ENCODE results near the gene UNC13B. TPM values are rescaled to one million over a fixed set of nuclear protein-coding genes. Genes with fewer than 3 reads are reported as not detected.

Gene UNC13B
- total RNA-seq, 1 donor from 2014 or later = 30.5 TPM

GRCh38 chr9:35136866-35137265 lies 24.9 kb upstream of the UNC13B start:
- peaks cover 1% of the 10 kb centered on the region for H3K36me3 Mint-ChIP-seq (ENCODE audit: low read depth, unreplicated experiment)
- Histone ChIP-seq H4K20me1 (ENCODE audit: insufficient read depth, low read length) (no peaks in the 10 kb centered on the region), H3K4me1 (ENCODE audit: insufficient read depth, low read length) (no peaks in the 10 kb centered on the region), H3K27ac (ENCODE audit: low read depth, low read length) (no peak overlapping the region), H3K79me2 (ENCODE audit: insufficient read depth, low read length) (no peaks in the 10 kb centered on the region), H3K36me3 (ENCODE audit: insufficient read depth, low read length) (no peaks in the 10 kb centered on the region), H3K4me3 (ENCODE audit: insufficient read depth, low read depth, low read length) (no peak overlapping the region), H3K9me3 (ENCODE audit: insufficient read depth, low read depth, low read length) (peaks cover 7% of the 10 kb centered on the region), H2AFZ (ENCODE audit: low read depth, low read length) (no peak overlapping the region), H3K27me3 (ENCODE audit: insufficient read depth, low read length) (no peaks in the 10 kb centered on the region), H3K9ac (ENCODE audit: low read length) (no peak overlapping the region), H3K4me2 (ENCODE audit: low read length) (no peak overlapping the region)
- FAIRE-seq = no peak
- no peaks in the 10 kb centered on the region for H3K27me3 Mint-ChIP-seq (ENCODE audit: low read depth, unreplicated experiment)
- no peak for DNase-seq (ENCODE audit: low read depth)
- no peak overlapping the region for H3K27ac Mint-ChIP-seq (ENCODE audit: unreplicated experiment)
- no peak overlapping the region for H3K4me3 Mint-ChIP-seq (ENCODE audit: unreplicated experiment)
- no peak for TF ChIP-seq CTCF (IDR thresholded peaks at IDR 0.05; ENCODE audit: insufficient read depth, low read depth, low read length)
- TF ChIP-seq EZH2 (IDR thresholded peaks at IDR 0.05; ENCODE audit: insufficient read depth, low read length) = no peak
- H3K4me1 Mint-ChIP-seq (ENCODE audit: low read depth, unreplicated experiment) = no peaks in the 10 kb centered on the region
- H3K9me3 Mint-ChIP-seq (ENCODE audit: unreplicated experiment) = peaks cover 15% of the 10 kb centered on the region

- H2AFZ ChIP-seq (ENCODE audit: low read depth, low read length) = no peak overlapping the region
These were observed 21.7 kb upstream of the UNC13B start for GRCh38 chr9:35140093-35140492.

More at GRCh38 chr9:35140093-35140492, 21.7 kb upstream of the UNC13B start:
- FAIRE-seq = no peak
- peaks cover 34% of the 10 kb centered on the region for H3K9me3 Mint-ChIP-seq (ENCODE audit: unreplicated experiment)
- no peak overlapping the region for H3K4me2 ChIP-seq (ENCODE audit: low read length)
- H3K4me1 Mint-ChIP-seq (ENCODE audit: low read depth, unreplicated experiment) = no peaks in the 10 kb centered on the region
- no peaks in the 10 kb centered on the region for H3K79me2 ChIP-seq (ENCODE audit: insufficient read depth, low read length)
- peaks cover 1% of the 10 kb centered on the region for H3K36me3 Mint-ChIP-seq (ENCODE audit: low read depth, unreplicated experiment)
- DNase-seq (ENCODE audit: low read depth) = no peak
- H3K27ac Mint-ChIP-seq (ENCODE audit: unreplicated experiment) = no peak overlapping the region
- no peak overlapping the region for H3K4me3 Mint-ChIP-seq (ENCODE audit: unreplicated experiment)
- no peaks in the 10 kb centered on the region for H3K27me3 Mint-ChIP-seq (ENCODE audit: low read depth, unreplicated experiment)
- H3K27me3 ChIP-seq (ENCODE audit: insufficient read depth, low read length) = no peaks in the 10 kb centered on the region
- H3K9me3 ChIP-seq (ENCODE audit: insufficient read depth, low read depth, low read length) = peaks cover 17% of the 10 kb centered on the region
- TF ChIP-seq EZH2 (IDR thresholded peaks at IDR 0.05; ENCODE audit: insufficient read depth, low read length) (no peak), CTCF (IDR thresholded peaks at IDR 0.05; ENCODE audit: insufficient read depth, low read depth, low read length) (no peak)
- no peaks in the 10 kb centered on the region for H3K4me1 ChIP-seq (ENCODE audit: insufficient read depth, low read length)
- H3K9ac ChIP-seq (ENCODE audit: low read length) = no peak overlapping the region
- H4K20me1 ChIP-seq (ENCODE audit: insufficient read depth, low read length) = no peaks in the 10 kb centered on the region
- no peak overlapping the region for H3K4me3 ChIP-seq (ENCODE audit: insufficient read depth, low read depth, low read length)
- no peaks in the 10 kb centered on the region for H3K36me3 ChIP-seq (ENCODE audit: insufficient read depth, low read length)
- no peak overlapping the region for H3K27ac ChIP-seq (ENCODE audit: low read depth, low read length)

All from astrocyte (in vitro differentiated cells and primary cell).